DMS 273 (cell line): ENCODE data around the gene CAPZB.
"Not testable (repeated sequence)": the region's sequence is repeated elsewhere in the genome, so short reads cannot be mapped to it uniquely, and the experiment has no call there.

Experiments used
- DNase-seq: peaks from one replicate; lab custom pipeline; 2025; ENCODE audit not compliant: unreplicated experiment; lab: John Stamatoyannopoulos, UW

The CAPZB gene

DNA sequence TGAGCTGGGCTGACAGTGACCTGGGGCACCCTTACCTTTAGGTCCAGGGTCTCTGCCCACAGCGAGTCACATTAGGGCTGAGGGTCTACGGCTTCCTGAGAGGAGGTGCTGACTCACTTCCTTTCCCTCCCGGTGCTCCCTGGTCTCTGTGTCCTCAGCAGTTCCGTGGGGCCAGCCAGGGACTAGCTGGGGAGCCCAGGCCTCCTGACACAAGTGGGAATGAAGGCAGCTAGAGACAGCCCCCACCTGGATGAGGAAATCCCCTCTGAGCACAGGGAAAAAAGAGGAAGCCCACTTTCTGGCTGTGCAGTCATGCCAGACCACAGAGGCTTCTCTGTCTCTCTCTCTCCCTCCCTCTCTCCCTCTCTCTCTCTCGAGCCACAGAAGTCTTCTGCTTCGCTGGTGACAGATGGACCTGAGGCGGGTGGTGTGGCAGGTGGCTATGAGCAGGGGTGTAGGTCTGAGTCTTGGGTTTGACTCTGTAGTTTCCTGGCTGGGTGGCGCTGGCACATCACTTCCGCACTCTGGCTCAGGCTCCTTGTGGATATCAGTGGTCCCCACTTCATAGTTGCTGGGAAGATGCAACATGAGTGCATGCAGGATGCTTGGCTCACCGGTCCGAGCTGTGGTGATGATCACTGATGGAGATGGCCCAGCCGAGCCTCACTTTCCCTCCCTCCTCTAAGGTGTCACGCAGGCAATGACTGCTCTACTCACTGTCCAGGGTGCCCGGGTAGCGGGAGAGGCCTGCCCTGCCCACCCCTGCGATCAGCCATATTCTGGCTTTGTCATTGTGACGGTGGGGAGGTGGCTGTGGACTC lies 169.8 kb downstream of the CAPZB start:
- DNase-seq, result peak; percentile 69

DNA sequence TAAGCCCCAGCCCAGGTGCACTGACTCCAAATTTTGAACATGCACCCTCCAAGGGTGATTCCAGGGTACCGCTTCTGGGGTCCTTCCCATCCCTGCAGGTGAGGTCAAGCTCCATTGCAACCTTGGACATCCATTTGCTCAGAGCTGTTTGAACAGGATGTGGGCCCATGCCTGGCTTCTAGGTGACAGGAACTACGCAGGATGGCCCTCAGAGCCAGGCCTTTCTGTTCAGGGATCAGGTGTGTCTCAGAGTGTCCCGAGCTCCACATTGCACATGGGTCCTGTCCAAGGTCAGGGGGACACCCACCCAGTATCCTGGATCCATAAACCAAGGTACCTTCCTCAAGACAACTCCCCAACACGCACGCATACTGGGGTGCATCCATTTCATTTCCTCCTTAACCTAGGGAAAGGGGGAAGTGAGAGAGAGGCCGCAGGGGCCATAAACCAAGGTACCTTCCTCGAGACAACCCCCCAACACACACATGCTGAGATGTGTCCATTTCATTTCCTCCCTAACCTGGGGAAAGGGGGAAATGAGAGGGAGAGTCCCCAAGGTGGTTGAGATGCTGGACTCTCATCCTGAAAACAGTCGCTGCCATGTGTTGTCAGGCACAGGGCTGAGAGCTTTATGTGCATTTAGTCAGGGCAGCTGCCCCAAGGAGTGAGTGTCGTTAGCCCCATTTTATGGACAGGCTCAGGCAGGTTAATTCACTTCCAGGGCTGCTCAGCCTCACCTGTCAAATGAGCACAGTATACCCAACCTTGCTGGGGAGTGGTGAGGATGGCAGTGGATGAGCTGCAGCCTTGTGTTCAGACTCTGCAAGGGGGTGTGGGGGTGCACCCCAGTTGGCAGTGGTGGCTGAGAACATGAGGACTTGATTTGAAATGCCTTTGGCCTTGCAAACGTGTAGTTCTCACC lies 171.1 kb downstream of the CAPZB start:
- no peak for DNase-seq

DNA sequence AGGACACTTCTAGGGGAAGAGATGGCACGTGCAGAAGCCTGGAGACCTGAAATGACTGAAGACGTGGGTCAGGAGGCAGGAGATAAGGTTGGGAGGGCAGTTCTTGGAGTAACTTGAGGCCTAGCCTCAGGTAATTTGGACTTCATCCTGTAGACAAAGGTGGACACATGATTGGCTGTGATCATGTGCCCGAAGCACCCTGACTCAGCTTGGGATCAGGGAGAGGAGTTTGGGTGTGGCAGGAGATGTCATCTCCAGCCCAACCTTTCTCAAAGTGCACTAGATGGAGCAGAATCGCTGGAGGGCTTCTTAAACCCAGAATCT lies 171.7 kb downstream of the CAPZB start:
- DNase-seq, result no peak

DNA sequence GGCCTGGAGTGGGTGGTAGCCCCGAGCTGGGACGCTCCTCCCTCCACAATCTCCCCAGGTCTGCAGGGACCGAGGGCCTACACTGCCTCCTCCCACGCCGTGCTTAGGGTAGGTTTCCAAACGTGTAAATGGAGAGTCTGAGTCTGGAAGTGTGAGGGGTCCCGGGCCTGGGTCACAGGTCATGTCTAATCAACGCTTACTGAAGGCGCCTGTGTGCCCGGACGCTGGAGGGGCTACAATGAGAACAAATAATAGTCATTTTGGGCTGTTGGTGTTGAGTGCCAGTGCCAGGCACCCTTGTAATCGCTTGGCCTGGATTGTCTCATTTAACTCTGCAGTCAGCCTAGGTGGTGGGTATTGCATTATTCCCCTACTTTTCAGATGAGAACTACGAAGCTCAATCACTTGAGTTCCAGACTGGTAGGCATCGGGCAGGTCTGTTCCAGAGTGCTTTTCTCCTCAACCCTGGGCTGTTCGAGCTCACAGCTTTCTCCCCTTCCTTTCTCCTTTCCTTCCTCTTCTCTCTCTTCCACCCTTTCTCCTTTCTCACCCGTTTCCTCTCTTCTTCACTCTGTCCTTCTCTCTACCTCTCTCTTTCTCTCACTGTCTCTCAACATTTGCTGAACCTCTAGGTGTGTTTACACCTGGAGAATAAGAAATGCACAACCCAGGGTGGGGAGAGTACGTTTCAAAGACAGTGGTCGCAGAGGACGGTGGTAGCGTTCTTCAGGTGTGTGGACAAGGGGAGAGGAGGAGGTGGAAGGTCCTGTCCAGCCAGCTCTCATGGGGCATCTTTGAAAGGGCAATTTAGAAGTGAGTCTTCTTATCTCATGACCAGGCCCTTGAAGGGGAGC lies 172.3 kb downstream of the CAPZB start:
- no peak for DNase-seq

DNA sequence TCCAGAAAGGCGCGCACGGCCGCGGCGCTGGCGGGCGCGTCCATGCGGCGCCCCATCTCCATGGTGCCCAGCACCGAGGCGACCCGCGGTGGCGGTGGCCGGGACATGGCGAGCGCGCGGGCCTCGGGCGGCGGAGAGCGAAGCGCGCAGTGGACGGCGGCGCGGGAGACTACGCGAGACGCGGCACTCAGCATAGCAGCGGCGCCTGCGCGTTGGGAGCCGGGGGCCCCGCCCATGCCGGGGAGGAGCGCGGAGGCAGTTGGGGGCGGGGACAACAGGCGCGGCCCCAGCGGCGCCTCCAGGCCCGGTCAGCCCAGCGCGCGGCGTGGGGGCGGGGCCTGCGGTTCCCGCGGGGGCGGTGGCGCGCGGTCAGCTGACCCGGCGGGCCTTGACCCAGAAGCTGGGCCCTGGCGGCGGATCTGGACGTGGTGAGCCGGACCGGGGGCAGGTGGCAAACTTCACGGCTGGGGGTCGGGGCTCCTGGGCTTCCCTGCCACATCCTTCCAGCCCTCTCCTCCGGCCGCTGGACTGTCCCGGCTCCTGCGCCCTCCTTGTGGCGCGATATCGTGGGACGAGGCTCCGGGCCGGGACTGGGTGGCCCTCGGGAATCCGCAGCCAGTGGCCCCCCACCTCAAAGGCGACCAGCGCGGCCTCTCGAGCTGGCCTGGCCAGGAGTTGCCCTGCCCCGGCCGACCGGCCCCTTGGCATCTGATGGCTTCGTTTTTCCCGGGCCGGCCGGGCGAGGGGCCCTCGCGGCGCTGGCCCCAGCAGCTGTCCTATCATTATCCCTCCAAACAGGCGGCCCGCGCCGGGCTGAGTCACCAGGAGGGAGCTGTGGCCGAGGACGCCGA lies 173.2 kb downstream of the CAPZB start, which contains the start of the genes AKR7A2 and SLC66A1:
Gene AKR7A2, minus strand, starts transcription at position 214 of the 851 bp plus-strand sequence. Its CDS starts 20 bp downstream, at position 194.
Gene SLC66A1, plus strand, starts transcription at position 396 of the 851 bp plus-strand sequence. CDS start 5,352 bp downstream, outside the sequence.
- peak; percentile 96 for DNase-seq

DNA sequence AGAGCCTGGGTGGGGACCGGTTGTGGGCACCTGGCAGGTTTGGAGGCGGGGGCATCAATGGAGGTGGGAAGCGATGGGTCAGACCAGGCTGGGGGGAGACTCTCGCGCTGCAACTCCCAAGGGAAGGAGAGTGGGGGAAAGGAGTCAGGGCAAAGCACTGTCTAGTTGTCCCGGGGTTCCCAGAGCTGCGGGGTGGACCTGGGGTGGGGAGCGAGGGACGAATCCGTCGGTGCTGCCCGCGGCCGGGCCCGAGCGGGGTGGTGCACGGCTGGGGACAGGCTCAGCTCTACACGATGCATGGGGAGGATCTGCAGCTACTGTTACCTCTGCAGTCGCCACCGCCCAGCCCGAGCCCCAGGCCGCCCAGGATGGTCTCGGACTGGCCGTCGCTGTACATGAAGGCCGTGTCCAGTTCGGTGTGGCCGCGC lies 173.8 kb downstream of the CAPZB start:
- peak; percentile 66 for DNase-seq

DNA sequence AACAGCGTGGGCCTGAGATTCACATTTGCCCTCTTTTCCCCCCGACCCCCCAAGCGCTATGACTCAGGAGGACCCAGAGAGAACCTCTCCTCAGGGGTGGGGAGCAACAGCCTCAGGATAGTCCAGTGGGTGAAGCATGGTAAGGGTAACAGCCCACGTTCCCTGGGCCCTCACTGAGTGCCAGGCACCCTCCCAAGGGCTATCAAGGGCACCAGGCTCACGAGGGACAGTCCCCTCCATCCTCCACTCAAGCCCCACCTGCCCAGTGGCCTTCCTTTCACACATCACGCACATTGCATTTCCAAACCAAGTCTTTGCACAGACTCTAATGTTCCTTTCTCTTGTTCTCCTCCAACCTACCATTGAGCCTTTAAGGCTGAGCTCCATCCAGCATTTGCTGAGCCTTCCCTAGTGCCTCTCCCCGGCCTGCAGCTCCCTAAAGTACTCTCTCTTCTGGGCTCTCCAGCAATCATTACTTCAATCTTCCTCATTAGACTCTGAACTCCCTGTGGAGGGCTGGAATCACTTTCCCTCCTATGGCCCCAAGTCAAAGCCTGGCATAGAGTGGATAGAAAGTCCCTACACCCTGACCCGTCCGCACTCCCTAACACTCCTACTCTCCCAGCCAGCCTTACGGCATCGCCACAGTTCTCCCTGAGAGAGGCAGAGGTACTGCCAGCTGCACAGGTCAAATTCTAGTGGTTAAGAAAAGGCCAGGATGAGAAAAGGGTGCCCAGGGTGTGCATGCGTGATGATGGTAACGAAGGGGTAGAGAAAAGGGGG lies 174.4 kb downstream of the CAPZB start:
- peak; percentile 66 for DNase-seq

DNA sequence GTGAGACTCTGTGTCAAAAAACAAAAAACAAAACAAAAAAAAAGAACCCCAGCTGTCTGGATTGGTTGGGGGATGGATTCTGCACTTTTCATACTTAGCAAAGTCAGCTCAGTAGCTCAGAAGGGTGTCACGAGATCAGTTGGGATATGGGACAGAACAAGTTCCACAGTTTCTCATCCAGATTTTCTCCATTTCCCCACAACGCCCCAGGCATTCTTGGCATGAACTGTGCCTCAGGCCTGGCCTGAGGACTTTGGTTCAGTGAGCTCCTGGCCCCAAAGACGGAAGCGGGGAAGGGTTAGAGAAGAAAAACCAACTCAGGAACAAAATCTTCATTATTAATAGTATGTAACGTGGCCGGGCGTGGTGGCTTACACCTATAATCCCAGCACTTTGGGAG lies 175.3 kb downstream of the CAPZB start:
- DNase-seq, result no peak

DNA sequence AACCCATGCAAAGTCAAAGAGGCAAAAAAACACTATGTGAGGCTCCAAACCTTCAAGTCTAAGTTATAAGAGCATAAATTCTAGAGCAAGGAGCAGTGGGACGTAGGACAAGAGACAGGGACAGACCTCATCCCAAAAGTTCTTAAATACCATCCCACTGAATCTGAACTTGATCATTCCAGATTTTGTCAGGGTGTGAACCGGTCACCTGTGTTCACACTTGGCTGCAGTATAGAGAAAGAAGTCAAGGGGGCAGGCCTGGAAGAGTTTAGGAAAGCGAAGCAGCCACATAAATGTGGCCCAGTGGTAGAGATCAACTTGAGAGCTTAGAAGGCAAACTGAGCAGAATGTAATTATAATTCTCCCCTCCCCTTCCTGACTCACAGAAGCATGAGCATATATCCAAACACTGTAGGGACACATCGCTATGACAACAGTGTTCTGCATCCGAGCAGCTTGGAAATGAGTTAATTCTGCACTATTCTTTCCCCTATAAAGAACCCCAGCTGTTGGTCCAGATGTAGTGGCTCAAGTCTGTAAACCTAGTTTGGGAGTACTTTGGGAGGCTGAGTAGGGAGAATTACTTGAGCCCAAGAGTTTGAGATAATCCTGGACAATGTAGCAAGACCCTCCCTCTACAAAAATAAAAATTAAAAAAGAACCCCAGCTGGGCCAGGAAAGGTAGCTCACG lies 176.1 kb downstream of the CAPZB start:
- peak; percentile 38 for DNase-seq

DNA sequence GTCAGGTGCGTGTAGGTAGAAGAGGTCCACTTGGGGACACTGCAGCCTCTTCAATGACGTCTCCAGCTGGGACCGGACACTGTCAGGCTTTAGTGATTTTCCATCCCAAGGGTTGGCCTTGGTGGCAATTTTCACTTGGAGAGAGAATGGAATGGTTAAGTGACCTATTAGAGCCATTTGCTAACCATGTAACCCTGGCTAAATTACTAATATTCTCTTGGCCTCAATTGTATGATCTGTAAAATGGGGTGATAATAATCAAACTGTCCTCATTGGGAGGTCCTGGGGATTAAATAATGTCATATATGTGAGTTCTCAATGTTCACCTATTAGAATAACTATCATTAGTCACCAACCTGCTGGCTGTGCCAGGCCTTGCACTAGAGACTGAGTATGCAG lies 176.8 kb downstream of the CAPZB start:
- no peak for DNase-seq

DNA sequence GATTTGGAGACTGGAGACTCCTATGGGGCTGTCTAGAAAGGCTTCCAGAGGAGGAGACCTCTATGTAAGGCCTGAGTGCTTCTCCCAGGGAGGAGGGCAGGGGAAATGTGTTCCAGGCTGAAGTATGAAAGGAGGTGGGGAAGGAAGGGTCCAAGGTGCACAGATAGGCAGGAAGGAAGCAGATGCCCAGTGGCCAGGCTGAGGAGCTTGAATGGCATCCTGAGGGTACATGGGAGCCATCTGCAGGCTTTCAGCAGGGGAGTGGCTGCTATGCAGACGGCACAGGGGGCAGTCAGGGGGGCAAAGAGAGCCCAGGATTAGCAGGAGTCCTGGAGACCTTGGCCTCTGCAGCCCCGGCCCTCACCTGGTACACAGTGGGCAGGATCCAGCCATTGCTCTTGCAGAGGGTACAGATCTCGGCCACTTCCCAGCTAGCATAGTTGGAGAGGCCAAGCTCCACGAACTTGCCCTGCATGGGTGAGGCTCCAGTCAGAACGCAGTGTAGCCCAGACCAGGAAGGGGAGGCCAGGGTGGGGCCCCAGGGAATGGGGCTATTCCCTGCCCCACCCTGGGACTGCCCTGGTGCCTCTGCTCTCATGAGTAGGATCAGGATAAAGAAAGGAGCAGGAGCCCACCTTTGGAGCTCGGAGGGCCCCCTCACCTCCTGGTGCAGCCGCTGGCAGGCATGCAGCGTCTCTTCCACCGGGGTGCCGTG lies 177.4 kb downstream of the CAPZB start:
- no peak for DNase-seq

DNA sequence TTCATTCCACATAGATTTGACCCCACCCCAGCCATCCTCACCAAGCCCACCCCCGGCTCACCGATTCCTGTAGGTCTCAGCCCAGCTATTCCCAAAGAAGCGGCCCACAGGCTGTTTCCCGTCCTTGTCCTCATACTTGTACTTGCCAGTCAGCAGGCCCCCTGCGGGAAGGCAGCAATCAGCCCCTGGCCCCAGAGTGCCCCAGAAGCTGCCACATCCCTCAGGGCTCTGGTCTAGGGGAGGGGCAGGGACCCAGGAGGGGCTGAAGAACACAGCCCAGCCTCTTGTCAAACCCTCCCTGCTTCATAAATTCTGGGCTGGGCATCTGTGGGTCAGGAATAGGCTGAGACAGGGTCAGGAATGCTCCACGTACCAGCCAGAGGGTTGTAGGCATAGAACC lies 178.4 kb downstream of the CAPZB start:
- no peak for DNase-seq

DNA sequence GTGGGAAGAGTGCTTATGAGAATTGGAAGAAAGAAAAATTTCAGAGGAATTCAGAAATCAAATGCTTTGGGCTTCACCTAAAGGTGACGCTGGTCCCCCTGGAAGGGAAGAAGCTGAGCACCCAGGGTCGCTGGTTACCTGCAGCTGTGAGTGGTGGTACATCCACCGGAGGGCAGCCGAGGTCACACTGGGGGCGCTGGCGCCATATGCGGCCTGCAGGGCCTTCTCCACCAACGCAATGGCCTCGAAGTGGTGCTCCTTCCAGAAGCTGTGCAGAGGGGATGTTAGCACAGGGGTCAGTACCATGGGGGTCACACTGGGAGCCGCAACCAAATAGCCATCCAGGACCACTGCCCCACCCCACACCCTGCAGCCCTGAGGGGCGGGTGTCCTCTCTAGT lies 179.5 kb downstream of the CAPZB start:
- DNase-seq, result no peak

DNA sequence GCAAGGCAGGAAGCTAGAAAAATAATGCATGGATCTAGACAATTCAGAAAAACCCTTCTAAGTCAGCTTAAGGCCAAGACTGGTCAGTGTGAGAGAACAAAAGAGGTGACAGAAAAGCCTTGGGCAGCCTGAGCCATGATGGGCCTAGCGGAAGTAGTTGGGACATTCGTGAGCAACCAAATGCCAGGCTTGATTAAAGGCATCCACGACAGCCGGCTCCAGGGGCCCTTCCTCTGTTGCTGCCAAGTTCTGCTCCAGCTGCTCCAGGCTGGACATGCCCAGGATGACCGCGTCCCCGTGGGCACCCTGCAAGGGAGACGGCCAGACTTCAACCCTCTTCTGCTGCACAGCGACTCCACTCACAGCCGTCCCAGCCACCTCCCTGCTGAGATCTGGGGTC lies 181.3 kb downstream of the CAPZB start:
- not testable (repeated sequence) for DNase-seq

DNA sequence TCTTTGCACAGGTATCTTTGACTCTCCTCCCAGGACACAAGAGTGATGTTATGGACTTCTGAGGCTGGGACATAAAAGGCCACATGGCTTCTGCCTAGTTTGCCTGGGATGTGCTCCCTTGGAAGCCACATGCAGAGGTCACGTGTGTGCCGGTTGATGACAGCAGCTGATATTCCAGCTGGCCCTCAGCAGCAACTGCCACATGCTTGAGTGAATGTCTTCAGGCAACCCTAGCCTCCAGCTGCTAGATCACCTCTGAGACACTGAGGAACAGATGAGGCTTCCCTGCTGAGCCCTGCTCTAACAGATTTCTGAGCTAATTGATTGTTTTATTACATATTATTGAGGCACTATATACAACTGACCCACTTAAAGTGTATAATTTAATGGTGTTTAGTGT lies 185.1 kb downstream of the CAPZB start:
- DNase-seq, result peak; percentile 23

DNA sequence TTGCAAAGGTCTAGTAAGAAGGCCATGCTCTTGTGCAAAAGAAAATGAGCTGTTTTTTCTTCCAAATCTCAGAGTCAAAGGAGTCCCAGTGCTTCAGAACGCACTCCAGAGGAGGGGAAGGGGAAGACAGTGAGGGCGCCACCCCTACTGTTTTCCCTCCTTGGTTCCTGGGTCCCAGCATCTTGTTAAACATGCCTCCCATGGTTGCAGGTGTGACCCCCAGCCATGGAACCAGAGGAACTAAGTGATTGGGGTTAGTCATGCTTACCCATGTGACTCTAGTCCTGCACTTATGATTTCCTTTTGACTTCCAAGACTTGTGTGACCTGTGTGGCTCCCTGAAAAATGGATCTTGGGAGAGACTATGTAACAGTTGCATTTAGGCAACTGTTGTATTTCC lies 190.7 kb downstream of the CAPZB start:
- no peak for DNase-seq

DNA sequence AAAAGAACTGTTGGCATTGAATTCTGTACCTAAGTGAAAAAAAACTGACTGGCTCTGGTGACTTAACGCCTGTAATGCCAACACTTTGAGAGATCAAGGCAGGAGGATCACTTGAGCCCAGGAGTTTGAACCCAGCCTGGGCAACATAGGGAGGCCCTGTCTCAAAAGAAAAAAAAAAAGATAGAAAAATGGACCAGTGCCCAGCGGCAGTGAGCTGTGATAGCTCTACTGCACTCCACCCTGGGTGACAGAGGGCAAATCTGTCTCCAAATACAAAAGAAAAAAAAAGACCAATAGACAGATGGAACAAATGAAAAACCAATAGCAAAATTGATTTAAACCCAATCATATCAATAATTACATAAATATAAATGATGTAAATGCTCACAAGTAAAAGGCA lies 196.1 kb downstream of the CAPZB start:
- DNase-seq, result no peak
